ENCODE data around the gene ADAMTS3.

DNA sequence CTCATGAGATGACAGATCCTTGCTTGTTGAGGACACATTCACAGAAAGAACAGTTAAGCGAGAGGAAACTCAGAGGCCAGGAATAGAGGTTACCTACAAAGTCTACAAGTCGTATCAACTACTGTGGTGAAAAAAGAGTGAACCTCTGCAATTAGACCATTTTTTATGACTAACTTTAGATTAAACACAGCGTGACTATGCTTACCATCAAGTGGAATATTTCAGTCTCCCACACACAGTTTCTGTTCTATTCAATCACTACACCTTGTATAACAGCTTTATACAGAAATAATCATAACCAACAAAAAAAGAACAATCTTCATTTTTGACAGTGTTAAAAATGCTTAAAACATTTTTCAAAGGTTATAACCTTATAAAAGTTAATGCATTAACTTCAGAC, 46.6 kb downstream of the ADAMTS3 start:
- TF ChIP-seq, protein P1, sequence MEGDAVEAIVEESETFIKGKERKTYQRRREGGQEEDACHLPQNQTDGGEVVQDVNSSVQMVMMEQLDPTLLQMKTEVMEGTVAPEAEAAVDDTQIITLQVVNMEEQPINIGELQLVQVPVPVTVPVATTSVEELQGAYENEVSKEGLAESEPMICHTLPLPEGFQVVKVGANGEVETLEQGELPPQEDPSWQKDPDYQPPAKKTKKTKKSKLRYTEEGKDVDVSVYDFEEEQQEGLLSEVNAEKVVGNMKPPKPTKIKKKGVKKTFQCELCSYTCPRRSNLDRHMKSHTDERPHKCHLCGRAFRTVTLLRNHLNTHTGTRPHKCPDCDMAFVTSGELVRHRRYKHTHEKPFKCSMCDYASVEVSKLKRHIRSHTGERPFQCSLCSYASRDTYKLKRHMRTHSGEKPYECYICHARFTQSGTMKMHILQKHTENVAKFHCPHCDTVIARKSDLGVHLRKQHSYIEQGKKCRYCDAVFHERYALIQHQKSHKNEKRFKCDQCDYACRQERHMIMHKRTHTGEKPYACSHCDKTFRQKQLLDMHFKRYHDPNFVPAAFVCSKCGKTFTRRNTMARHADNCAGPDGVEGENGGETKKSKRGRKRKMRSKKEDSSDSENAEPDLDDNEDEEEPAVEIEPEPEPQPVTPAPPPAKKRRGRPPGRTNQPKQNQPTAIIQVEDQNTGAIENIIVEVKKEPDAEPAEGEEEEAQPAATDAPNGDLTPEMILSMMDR (conservative IDR thresholded peaks at IDR 0.05; ENCODE audit: low read length), result no peak
- no peak for TF ChIP-seq EZH2phosphoT487 (IDR thresholded peaks at IDR 0.05; ENCODE audit: borderline replicate concordance)
